Measurements from ENCODE around the gene DMD. TPM values are rescaled to one million over a fixed set of nuclear protein-coding genes. Genes with fewer than 3 reads are reported as not detected.
"Not testable (repeated sequence)": the region's sequence is repeated elsewhere in the genome, so short reads cannot be mapped to it uniquely, and the experiment has no call there.

DMD gene
- total RNA-seq, 1 donor from 2014 or later = 5.0 TPM

- Mint-ChIP-seq H3K36me3 (ENCODE audit: low read depth) (no peaks in the 10 kb centered on the region), H3K27ac (no peak overlapping the region), H3K4me1 (no peaks in the 10 kb centered on the region), H3K27me3 (no peaks in the 10 kb centered on the region), H3K4me3 (no peak overlapping the region), H3K9me3 (no peaks in the 10 kb centered on the region)
- intact Hi-C loops (cut with micrococcal nuclease) = no loop called here
- DNase-seq = no peak
These were observed 1704.4 kb downstream of the DMD start for GRCh38 chrX:31506928-31507327.

- Mint-ChIP-seq H3K4me3 (no peak overlapping the region), H3K27me3 (no peaks in the 10 kb centered on the region), H3K27ac (no peak overlapping the region), H3K4me1 (no peaks in the 10 kb centered on the region), H3K9me3 (no peaks in the 10 kb centered on the region), H3K36me3 (ENCODE audit: low read depth) (no peaks in the 10 kb centered on the region)
- no peak for DNase-seq
- intact Hi-C loops (cut with micrococcal nuclease) = no loop called here
These were observed 1705.0 kb downstream of the DMD start for GRCh38 chrX:31506360-31506759.

GRCh38 chrX:31500921-31501320 lies 1710.4 kb downstream of the DMD start:
- Mint-ChIP-seq H3K36me3 (ENCODE audit: low read depth) (no peaks in the 10 kb centered on the region), H3K4me1 (no peaks in the 10 kb centered on the region), H3K27ac (no peak overlapping the region), H3K27me3 (no peaks in the 10 kb centered on the region), H3K9me3 (no peaks in the 10 kb centered on the region), H3K4me3 (no peak overlapping the region)
- DNase-seq = no peak
- intact Hi-C loops (cut with micrococcal nuclease) = no loop called here

GRCh38 chrX:31499109-31499508 lies 1712.2 kb downstream of the DMD start:
- DNase-seq = no peak
- H3K27me3 Mint-ChIP-seq = no peaks in the 10 kb centered on the region
- H3K9me3 Mint-ChIP-seq = no peaks in the 10 kb centered on the region
- no peak overlapping the region for H3K4me3 Mint-ChIP-seq
- no peak overlapping the region for H3K27ac Mint-ChIP-seq
- no peaks in the 10 kb centered on the region for H3K36me3 Mint-ChIP-seq (ENCODE audit: low read depth)
- intact Hi-C loops (cut with micrococcal nuclease) = no loop called here
- no peaks in the 10 kb centered on the region for H3K4me1 Mint-ChIP-seq

- intact Hi-C loops (cut with micrococcal nuclease) = no loop called here
- no peaks in the 10 kb centered on the region for H3K27me3 Mint-ChIP-seq
These were observed 1714.3 kb downstream of the DMD start for GRCh38 chrX:31497086-31497485.

GRCh38 chrX:31487951-31488350 lies 1723.4 kb downstream of the DMD start:
- Mint-ChIP-seq H3K4me1 (no peaks in the 10 kb centered on the region), H3K36me3 (ENCODE audit: low read depth) (no peaks in the 10 kb centered on the region), H3K27ac (no peak overlapping the region), H3K9me3 (no peaks in the 10 kb centered on the region), H3K4me3 (no peak overlapping the region), H3K27me3 (no peaks in the 10 kb centered on the region)
- intact Hi-C loops (cut with micrococcal nuclease) = no loop called here
- no peak for DNase-seq

More at GRCh38 chrX:31497086-31497485, 1714.3 kb downstream of the DMD start:
- H3K27ac Mint-ChIP-seq = no peak overlapping the region
- no peak for DNase-seq
- no peak overlapping the region for H3K4me3 Mint-ChIP-seq
- H3K36me3 Mint-ChIP-seq (ENCODE audit: low read depth) = no peaks in the 10 kb centered on the region
- no peaks in the 10 kb centered on the region for H3K9me3 Mint-ChIP-seq
- no peaks in the 10 kb centered on the region for H3K4me1 Mint-ChIP-seq

- no peak overlapping the region for H3K27ac Mint-ChIP-seq
- no peak overlapping the region for H3K4me3 Mint-ChIP-seq
- no peak for DNase-seq
- no peaks in the 10 kb centered on the region for H3K9me3 Mint-ChIP-seq
- intact Hi-C loops (cut with micrococcal nuclease) = no loop called here
- H3K4me1 Mint-ChIP-seq = no peaks in the 10 kb centered on the region
- no peaks in the 10 kb centered on the region for H3K27me3 Mint-ChIP-seq
- no peaks in the 10 kb centered on the region for H3K36me3 Mint-ChIP-seq (ENCODE audit: low read depth)
These were observed 1728.0 kb downstream of the DMD start for GRCh38 chrX:31483336-31483735.

GRCh38 chrX:31480696-31481095 lies 1730.7 kb downstream of the DMD start:
- Mint-ChIP-seq H3K27me3 (no peaks in the 10 kb centered on the region), H3K27ac (no peak overlapping the region), H3K36me3 (ENCODE audit: low read depth) (no peaks in the 10 kb centered on the region), H3K4me1 (no peaks in the 10 kb centered on the region), H3K4me3 (no peak overlapping the region), H3K9me3 (no peaks in the 10 kb centered on the region)
- intact Hi-C loops (cut with micrococcal nuclease) = no loop called here
- DNase-seq = no peak

- H3K36me3 Mint-ChIP-seq (ENCODE audit: low read depth) = no peaks in the 10 kb centered on the region
- intact Hi-C loops (cut with micrococcal nuclease) = no loop called here
- no peak overlapping the region for H3K27ac Mint-ChIP-seq
- no peak overlapping the region for H3K4me3 Mint-ChIP-seq
- H3K4me1 Mint-ChIP-seq = no peaks in the 10 kb centered on the region
- no peaks in the 10 kb centered on the region for H3K27me3 Mint-ChIP-seq
- DNase-seq = no peak
- no peaks in the 10 kb centered on the region for H3K9me3 Mint-ChIP-seq
These were observed 1740.1 kb downstream of the DMD start for GRCh38 chrX:31471229-31471628.

- intact Hi-C loops (cut with micrococcal nuclease); H3K27me3 Mint-ChIP-seq; H3K9me3 Mint-ChIP-seq; H3K4me1 Mint-ChIP-seq; H3K36me3 Mint-ChIP-seq (ENCODE audit: low read depth); H3K4me3 Mint-ChIP-seq; H3K27ac Mint-ChIP-seq; DNase-seq: not testable (repeated sequence)
These were observed 1740.6 kb downstream of the DMD start for GRCh38 chrX:31470753-31471152.

- H3K27me3 Mint-ChIP-seq = no peaks in the 10 kb centered on the region
- intact Hi-C loops (cut with micrococcal nuclease) = no loop called here
These were observed 1746.9 kb downstream of the DMD start for GRCh38 chrX:31464306-31464915.

GRCh38 chrX:31461266-31461665 lies 1750.1 kb downstream of the DMD start:
- Mint-ChIP-seq H3K27me3 (no peaks in the 10 kb centered on the region), H3K4me1 (no peaks in the 10 kb centered on the region), H3K4me3 (no peak overlapping the region), H3K27ac (no peak overlapping the region), H3K9me3 (no peaks in the 10 kb centered on the region), H3K36me3 (ENCODE audit: low read depth) (no peaks in the 10 kb centered on the region)
- intact Hi-C loops (cut with micrococcal nuclease) = no loop called here
- DNase-seq = no peak

More at GRCh38 chrX:31464306-31464915, 1746.9 kb downstream of the DMD start:
- no peak for DNase-seq
- no peak overlapping the region for H3K27ac Mint-ChIP-seq
- H3K36me3 Mint-ChIP-seq (ENCODE audit: low read depth) = no peaks in the 10 kb centered on the region
- H3K4me3 Mint-ChIP-seq = no peak overlapping the region
- H3K4me1 Mint-ChIP-seq = no peaks in the 10 kb centered on the region
- no peaks in the 10 kb centered on the region for H3K9me3 Mint-ChIP-seq

- H3K27me3 Mint-ChIP-seq = no peaks in the 10 kb centered on the region
- intact Hi-C loops (cut with micrococcal nuclease) = no loop called here
These were observed 1752.0 kb downstream of the DMD start for GRCh38 chrX:31459361-31459760.

GRCh38 chrX:31449965-31450364 lies 1761.4 kb downstream of the DMD start:
- H3K4me1 Mint-ChIP-seq = no peaks in the 10 kb centered on the region
- no peaks in the 10 kb centered on the region for H3K36me3 Mint-ChIP-seq (ENCODE audit: low read depth)
- no peak for DNase-seq
- H3K27ac Mint-ChIP-seq = no peak overlapping the region
- H3K4me3 Mint-ChIP-seq = no peak overlapping the region
- H3K9me3 Mint-ChIP-seq = no peaks in the 10 kb centered on the region
- intact Hi-C loops (cut with micrococcal nuclease) = no loop called here
- H3K27me3 Mint-ChIP-seq = no peaks in the 10 kb centered on the region

More at GRCh38 chrX:31459361-31459760, 1752.0 kb downstream of the DMD start:
- no peaks in the 10 kb centered on the region for H3K4me1 Mint-ChIP-seq
- H3K4me3 Mint-ChIP-seq = no peak overlapping the region
- no peak overlapping the region for H3K27ac Mint-ChIP-seq
- H3K36me3 Mint-ChIP-seq (ENCODE audit: low read depth) = no peaks in the 10 kb centered on the region
- DNase-seq = no peak
- H3K9me3 Mint-ChIP-seq = no peaks in the 10 kb centered on the region

- Mint-ChIP-seq H3K27me3 (no peaks in the 10 kb centered on the region), H3K36me3 (ENCODE audit: low read depth) (no peaks in the 10 kb centered on the region), H3K4me3 (no peak overlapping the region), H3K27ac (no peak overlapping the region), H3K4me1 (no peaks in the 10 kb centered on the region), H3K9me3 (no peaks in the 10 kb centered on the region)
- DNase-seq = no peak
- intact Hi-C loops (cut with micrococcal nuclease) = no loop called here
These were observed 1762.3 kb downstream of the DMD start for GRCh38 chrX:31449081-31449480.
